Parathyroid adenoma (tissue), 2 donors: Measurements from ENCODE around the gene MAP2K5.

Experiments
- H2AFZ ChIP-seq: fragments of 300-600 bp; sonication (generic); one replicate; pipeline ENCODE4 v1.7.0; 2017; ENCODE audit warnings: antibody characterized with exemption, mild to moderate bottlenecking
- H3K27ac ChIP-seq: fragments of 300-600 bp; sonication (generic); one replicate; pipeline ENCODE4 v1.7.0; 2017
- H3K27me3 ChIP-seq: fragments of 300-600 bp; sonication (generic); one replicate; pipeline ENCODE4 v1.7.0; 2017; ENCODE audit warnings: low read length; ENCODE audit not compliant: control insufficient read depth, insufficient read depth
- H3K36me3 ChIP-seq: fragments of 300-600 bp; sonication (generic); one replicate; pipeline ENCODE4 v1.7.0; 2017; ENCODE audit warnings: low read length; ENCODE audit not compliant: control insufficient read depth, insufficient read depth
- H3K4me1 ChIP-seq: fragments of 300-600 bp; sonication (generic); one replicate; pipeline ENCODE4 v1.7.0; 2017; ENCODE audit warnings: control low read depth
- H3K4me2 ChIP-seq: fragments of 300-600 bp; sonication (generic); one replicate; pipeline ENCODE4 v1.7.0; 2017; ENCODE audit warnings: low read length
- H3K4me3 ChIP-seq: fragments of 300-600 bp; sonication (generic); one replicate; pipeline ENCODE4 v1.7.0; 2017; ENCODE audit warnings: low read depth, low read length
- H3K79me2 ChIP-seq: fragments of 300-600 bp; sonication (generic); one replicate; pipeline ENCODE4 v1.7.0; 2017; ENCODE audit warnings: control low read depth
- H3K9ac ChIP-seq: fragments of 300-600 bp; sonication (generic); one replicate; pipeline ENCODE4 v1.7.0; 2017; ENCODE audit warnings: mild to moderate bottlenecking
- H3K9me3 ChIP-seq: fragments of 300-600 bp; sonication (generic); one replicate; pipeline ENCODE4 v1.7.0; 2017; ENCODE audit warnings: low read length; ENCODE audit not compliant: control insufficient read depth
- CTCF ChIP-seq: fragments of 300-600 bp; sonication (generic); IDR thresholded peaks from one replicate; pipeline ENCODE4 v1.7.0; 2017; ENCODE audit warnings: antibody characterized with exemption, mild to moderate bottlenecking
- donor health status: primary hyperparathyroidism.

MAP2K5 gene

GRCh38 chr15:67719330-67719959 is 176.9 kb downstream of the MAP2K5 start:
- H3K79me2 ChIP-seq = no peaks in the 10 kb centered on the region
- no peak overlapping the region for H3K9ac ChIP-seq
- no peaks in the 10 kb centered on the region for H3K4me1 ChIP-seq
- no peaks in the 10 kb centered on the region for H3K36me3 ChIP-seq
- H3K27ac ChIP-seq = no peak overlapping the region
- H3K9me3 ChIP-seq = no peaks in the 10 kb centered on the region
- no peak overlapping the region for H3K4me2 ChIP-seq
- H3K27me3 ChIP-seq = no peaks in the 10 kb centered on the region
- TF ChIP-seq CTCF = no peak
- H3K4me3 ChIP-seq = no peak overlapping the region
- H2AFZ ChIP-seq = no peak overlapping the region

- no peak overlapping the region for H2AFZ ChIP-seq
- no peak overlapping the region for H3K27ac ChIP-seq
- H3K36me3 ChIP-seq = no peaks in the 10 kb centered on the region
- no peaks in the 10 kb centered on the region for H3K9me3 ChIP-seq
- no peaks in the 10 kb centered on the region for H3K4me1 ChIP-seq
- H3K9ac ChIP-seq = no peak overlapping the region
- no peak for TF ChIP-seq CTCF
- H3K4me3 ChIP-seq = no peak overlapping the region
- H3K4me2 ChIP-seq = no peak overlapping the region
- H3K27me3 ChIP-seq = no peaks in the 10 kb centered on the region
- no peaks in the 10 kb centered on the region for H3K79me2 ChIP-seq
These were observed 178.2 kb downstream of the MAP2K5 start for GRCh38 chr15:67720556-67721175.

- Histone ChIP-seq H3K4me1 (no peaks in the 10 kb centered on the region), H3K9me3 (no peaks in the 10 kb centered on the region), H3K4me2 (no peak overlapping the region), H3K79me2 (no peaks in the 10 kb centered on the region), H3K4me3 (no peak overlapping the region), H2AFZ (no peak overlapping the region), H3K36me3 (no peaks in the 10 kb centered on the region), H3K9ac (no peak overlapping the region), H3K27me3 (no peaks in the 10 kb centered on the region), H3K27ac (no peak overlapping the region)
- TF ChIP-seq CTCF = no peak
These were observed 179.7 kb downstream of the MAP2K5 start for GRCh38 chr15:67722030-67722817.

- no peak overlapping the region for H3K4me2 ChIP-seq
- no peak for TF ChIP-seq CTCF
- no peaks in the 10 kb centered on the region for H3K9me3 ChIP-seq
- H3K79me2 ChIP-seq = no peaks in the 10 kb centered on the region
- H3K9ac ChIP-seq = no peak overlapping the region
- H2AFZ ChIP-seq = no peak overlapping the region
- H3K27ac ChIP-seq = no peak overlapping the region
- H3K36me3 ChIP-seq = no peaks in the 10 kb centered on the region
- H3K4me3 ChIP-seq = no peak overlapping the region
- no peaks in the 10 kb centered on the region for H3K27me3 ChIP-seq
- no peaks in the 10 kb centered on the region for H3K4me1 ChIP-seq
These were observed 181.0 kb downstream of the MAP2K5 start for GRCh38 chr15:67723294-67724024.
